H9 (cell line): ENCODE measurements around the gene DRGX. TPM values are rescaled to one million over a fixed set of nuclear protein-coding genes. Genes with fewer than 3 reads are reported as not detected.

Experiments
- DNase-seq: peaks from one replicate; pipeline ENCODE4 v3.0.0-alpha.2; 2017
- H2AFZ ChIP-seq: one replicate; pipeline ENCODE4 v1.6.1; 2013; ENCODE audit warnings: mild to moderate bottlenecking, low read length, control low read depth, moderate library complexity
- H2AK5ac ChIP-seq: 2 replicates; pipeline ENCODE4 v1.6.1; 2013; ENCODE audit warnings: low read length, control low read depth, mixed read lengths; ENCODE audit not compliant: insufficient read length
- H2BK120ac ChIP-seq: one replicate; pipeline ENCODE4 v1.6.1; 2013; ENCODE audit warnings: low read depth, mild to moderate bottlenecking, low read length, control low read depth, inconsistent platforms; ENCODE audit not compliant: poor library complexity, severe bottlenecking
- H2BK12ac ChIP-seq: 2 replicates; pipeline ENCODE4 v1.6.1; 2013; ENCODE audit warnings: low read length, control low read depth, mixed read lengths, low read depth; ENCODE audit not compliant: insufficient read length
- H2BK15ac ChIP-seq: 2 replicates; pipeline ENCODE4 v1.6.1; 2013; ENCODE audit warnings: low read depth, low read length, control low read depth
- H2BK20ac ChIP-seq: one replicate; pipeline ENCODE4 v1.6.1; 2013; ENCODE audit warnings: low read depth, mild to moderate bottlenecking, low read length, control low read depth, inconsistent platforms; ENCODE audit not compliant: poor library complexity, severe bottlenecking
- H2BK5ac ChIP-seq: 2 replicates; pipeline ENCODE4 v1.6.1; 2013; ENCODE audit warnings: low read length, control low read depth, mixed read lengths; ENCODE audit not compliant: insufficient read length
- H3K14ac ChIP-seq: 2 replicates; pipeline ENCODE4 v1.6.1; 2013; ENCODE audit warnings: low read length, control low read depth; ENCODE audit not compliant: insufficient read depth
- H3K18ac ChIP-seq: 2 replicates; pipeline ENCODE4 v1.6.1; 2013; ENCODE audit warnings: low read depth, mild to moderate bottlenecking, mixed read lengths, low read length, control low read depth; ENCODE audit not compliant: insufficient read length
- H3K23ac ChIP-seq: 2 replicates; pipeline ENCODE4 v1.6.1; 2013; ENCODE audit warnings: low read length, control low read depth, mixed read lengths, low read depth; ENCODE audit not compliant: insufficient read length
- H3K23me2 ChIP-seq: 2 replicates; pipeline ENCODE4 v1.6.1; 2013; ENCODE audit warnings: low read depth, mild to moderate bottlenecking, mixed read lengths, low read length, control low read depth; ENCODE audit not compliant: insufficient read length, poor library complexity, severe bottlenecking
- H3K27ac ChIP-seq: 2 replicates; pipeline ENCODE4 v1.5.1; 2013; ENCODE audit warnings: low read length, control low read depth, mixed read lengths, low read depth; ENCODE audit not compliant: insufficient read length
- H3K27me3 ChIP-seq: 2 replicates; pipeline ENCODE4 v1.6.1; 2013; ENCODE audit warnings: low read length, control low read depth, inconsistent platforms; ENCODE audit not compliant: insufficient read depth
- H3K4ac ChIP-seq: 2 replicates; pipeline ENCODE4 v1.6.1; 2013; ENCODE audit warnings: low read depth, mild to moderate bottlenecking, control low read depth, inconsistent platforms, low read length, moderate library complexity
- H3K4me1 ChIP-seq: 2 replicates; pipeline ENCODE4 v1.6.1; 2013; ENCODE audit warnings: low read length, control low read depth, inconsistent platforms; ENCODE audit not compliant: insufficient read depth
- H3K4me2 ChIP-seq: 2 replicates; pipeline ENCODE4 v1.6.1; 2013; ENCODE audit warnings: low read length, control low read depth, mixed read lengths; ENCODE audit not compliant: insufficient read length, insufficient read depth
- H3K56ac ChIP-seq: 2 replicates; pipeline ENCODE4 v1.6.1; 2013; ENCODE audit warnings: low read depth, mild to moderate bottlenecking, mixed read lengths, low read length, control low read depth; ENCODE audit not compliant: insufficient read length
- H3K79me1 ChIP-seq: 2 replicates; pipeline ENCODE4 v1.6.1; 2013; ENCODE audit warnings: low read depth, mild to moderate bottlenecking, moderate library complexity, low read length, control low read depth, inconsistent platforms; ENCODE audit not compliant: insufficient read depth, poor library complexity, severe bottlenecking
- H3K79me2 ChIP-seq: 2 replicates; pipeline ENCODE4 v1.6.1; 2013; ENCODE audit warnings: low read length, control low read depth, inconsistent platforms; ENCODE audit not compliant: insufficient read depth
- H3K9ac ChIP-seq: 2 replicates; pipeline ENCODE4 v1.6.1; 2013; ENCODE audit warnings: low read length, control low read depth, mixed read lengths; ENCODE audit not compliant: insufficient read length; ENCODE audit errors: extremely low read depth
- H3K9me3 ChIP-seq: one replicate; pipeline ENCODE4 v1.6.1; 2013; ENCODE audit warnings: low read depth, low read length, inconsistent platforms; ENCODE audit not compliant: control insufficient read depth
- H3T11ph ChIP-seq: one replicate; pipeline ENCODE4 v1.6.1; 2013; ENCODE audit warnings: mild to moderate bottlenecking, low read length, control low read depth, inconsistent platforms
- H4K20me1 ChIP-seq: one replicate; pipeline ENCODE4 v1.6.1; 2013; ENCODE audit not compliant: control insufficient read depth, insufficient read length, insufficient read depth
- H4K5ac ChIP-seq: 2 replicates; pipeline ENCODE4 v1.6.1; 2013; ENCODE audit warnings: low read depth, mild to moderate bottlenecking, mixed read lengths, low read length, control low read depth; ENCODE audit not compliant: insufficient read length
- H4K8ac ChIP-seq: replicated peaks from 2 replicates; pipeline ENCODE4 v1.6.1; 2013; ENCODE audit warnings: low read length, control low read depth, mixed read lengths, low read depth; ENCODE audit not compliant: insufficient read length
- H4K91ac ChIP-seq: 2 replicates; pipeline ENCODE4 v1.6.1; 2013; ENCODE audit warnings: low read depth, mild to moderate bottlenecking, moderate library complexity, mixed read lengths, low read length, control low read depth; ENCODE audit not compliant: insufficient read length
- H3K27ac Mint-ChIP-seq, 3 experiments: 2 replicates in 2 of 3; 3 replicates in 1 of 3; pipeline ENCODE4 v1.8.0; 2020 to 2021; ENCODE audit warnings: mixed read lengths in 3 of 3, mild to moderate bottlenecking in 1 of 3, moderate library complexity in 1 of 3
- H3K27me3 Mint-ChIP-seq: 2 replicates; pipeline ENCODE4 v1.8.0; 2021; ENCODE audit warnings: low read depth, mild to moderate bottlenecking, moderate library complexity, mixed read lengths
- H3K36me3 Mint-ChIP-seq, 3 experiments: 2 replicates in 2 of 3; 3 replicates in 1 of 3; pipeline ENCODE4 v1.8.0; 2020 to 2021; ENCODE audit warnings: low read depth in 3 of 3, mixed read lengths in 3 of 3; ENCODE audit not compliant: insufficient read depth in 1 of 3
- H3K4me1 Mint-ChIP-seq, 2 experiments: 2 replicates each; pipeline ENCODE4 v1.8.0; 2020; ENCODE audit warnings: mixed read lengths in 2 of 2
- H3K4me3 Mint-ChIP-seq, 2 experiments: 2 replicates in 1 of 2; 3 replicates in 1 of 2; pipeline ENCODE4 v1.8.0; 2020 to 2021; ENCODE audit warnings: mild to moderate bottlenecking in 2 of 2, mixed read lengths in 2 of 2, moderate library complexity in 1 of 2
- H3K9me3 Mint-ChIP-seq, 2 experiments: 2 replicates in 1 of 2; 3 replicates in 1 of 2; pipeline ENCODE4 v1.8.0; 2020; ENCODE audit warnings: mild to moderate bottlenecking in 2 of 2, mixed read lengths in 2 of 2, moderate library complexity in 1 of 2
- WGBS: extraction: QIAGEN DNeasy Blood & Tissue Kit; methylation state at CpG from one replicate; pipeline ENCODE4 v1.1.7; 2013; ENCODE audit warnings: missing lambda C conversion rate, low lambda C conversion rate, mixed read lengths; ENCODE audit not compliant: insufficient read length; ENCODE audit errors: extremely low coverage; 5-methylcytosine and 5-hydroxymethylcytosine counted together
- total RNA-seq: library from RNA; stranded (reverse); gene quantifications from 2 replicates; pipeline ENCODE4 v1.2.1, GENCODE V29; 2021
- TF ChIP-seq, protein P1 (sequence below): fragments of 200-600 bp; sonication (generic); conservative IDR thresholded peaks from 3 replicates; pipeline ENCODE4 v1.8.0; 2021; ENCODE audit warnings: antibody characterized with exemption, mild to moderate bottlenecking

The DRGX gene
- total RNA-seq, 1 experiment from 2014 or later: not detected

DNA sequence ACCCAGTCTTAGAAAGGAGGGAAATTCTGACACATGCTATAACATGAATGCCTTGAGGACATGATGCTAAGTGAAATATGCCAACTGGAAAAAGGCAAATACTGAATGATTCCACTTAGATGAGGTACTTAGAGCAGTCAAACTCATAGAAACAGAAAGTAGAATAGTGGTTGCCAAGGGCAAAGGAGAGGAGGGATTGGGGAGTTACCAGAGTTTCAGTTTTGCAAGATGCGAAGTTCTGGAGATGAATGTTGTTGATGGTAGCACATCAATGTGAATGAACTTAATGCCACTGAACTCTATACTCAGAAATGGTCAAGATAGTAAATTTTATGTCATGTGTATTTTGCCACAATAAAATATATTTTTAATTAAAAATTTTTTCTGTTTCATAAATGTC lies 38.9 kb downstream of the DRGX start:
- no peak overlapping the region for H2BK12ac ChIP-seq
- H3K23me2 ChIP-seq: no peaks in the 10 kb centered on the region
- H4K5ac ChIP-seq: no peak overlapping the region
- no peaks in the 10 kb centered on the region for H3K9me3 ChIP-seq
- H2BK15ac ChIP-seq: no peak overlapping the region
- no peak for DNase-seq
- no peaks in the 10 kb centered on the region for H3K36me3 Mint-ChIP-seq
- no peak overlapping the region for H3K27ac Mint-ChIP-seq
- no peaks in the 10 kb centered on the region; the same call in 1 of the 2 replicates for H3K27me3 Mint-ChIP-seq
- no peak overlapping the region for H3K4me2 ChIP-seq
- no peak overlapping the region for H3K4me3 Mint-ChIP-seq
- TF ChIP-seq, protein P1, sequence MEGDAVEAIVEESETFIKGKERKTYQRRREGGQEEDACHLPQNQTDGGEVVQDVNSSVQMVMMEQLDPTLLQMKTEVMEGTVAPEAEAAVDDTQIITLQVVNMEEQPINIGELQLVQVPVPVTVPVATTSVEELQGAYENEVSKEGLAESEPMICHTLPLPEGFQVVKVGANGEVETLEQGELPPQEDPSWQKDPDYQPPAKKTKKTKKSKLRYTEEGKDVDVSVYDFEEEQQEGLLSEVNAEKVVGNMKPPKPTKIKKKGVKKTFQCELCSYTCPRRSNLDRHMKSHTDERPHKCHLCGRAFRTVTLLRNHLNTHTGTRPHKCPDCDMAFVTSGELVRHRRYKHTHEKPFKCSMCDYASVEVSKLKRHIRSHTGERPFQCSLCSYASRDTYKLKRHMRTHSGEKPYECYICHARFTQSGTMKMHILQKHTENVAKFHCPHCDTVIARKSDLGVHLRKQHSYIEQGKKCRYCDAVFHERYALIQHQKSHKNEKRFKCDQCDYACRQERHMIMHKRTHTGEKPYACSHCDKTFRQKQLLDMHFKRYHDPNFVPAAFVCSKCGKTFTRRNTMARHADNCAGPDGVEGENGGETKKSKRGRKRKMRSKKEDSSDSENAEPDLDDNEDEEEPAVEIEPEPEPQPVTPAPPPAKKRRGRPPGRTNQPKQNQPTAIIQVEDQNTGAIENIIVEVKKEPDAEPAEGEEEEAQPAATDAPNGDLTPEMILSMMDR: no peak
- H4K91ac ChIP-seq: no peak overlapping the region
- no peak overlapping the region for H3K27ac ChIP-seq
- no peak overlapping the region for H3T11ph ChIP-seq
- H4K8ac ChIP-seq: no peak overlapping the region
- no peaks in the 10 kb centered on the region for H3K27me3 ChIP-seq
- H2AK5ac ChIP-seq: no peak overlapping the region
- no peak overlapping the region for H3K14ac ChIP-seq
- H3K9ac ChIP-seq: no peak overlapping the region
- H3K18ac ChIP-seq: no peak overlapping the region
- no peaks in the 10 kb centered on the region for H3K79me1 ChIP-seq
- no peak overlapping the region for H2BK20ac ChIP-seq
- no CpG with 5 or more reads among the region's 1 CpG for WGBS
- no peak overlapping the region for H2AFZ ChIP-seq
- H4K20me1 ChIP-seq: no peaks in the 10 kb centered on the region
- no peak overlapping the region for H3K4ac ChIP-seq
- no peak overlapping the region for H3K23ac ChIP-seq
- peaks cover 5 to 6% of the 10 kb centered on the region in 2 experiments for H3K4me1 Mint-ChIP-seq
- H2BK5ac ChIP-seq: no peak overlapping the region
- no peak overlapping the region for H2BK120ac ChIP-seq
- peaks cover 4% of the 10 kb centered on the region for H3K4me1 ChIP-seq
- H3K9me3 Mint-ChIP-seq: peaks cover 0 to 2% of the 10 kb centered on the region in 2 experiments; a peak in 1 of 5 replicates
- no peak overlapping the region for H3K56ac ChIP-seq
- no peaks in the 10 kb centered on the region for H3K79me2 ChIP-seq
